OCI-LY7 (cell line): ENCODE data around the gene ARRDC3. TPM values are rescaled to one million over a fixed set of nuclear protein-coding genes. Genes with fewer than 3 reads are reported as not detected.

Experiments
- BruUV-seq: library from RNA; stranded (reverse); fragments of 400-500 nt; replicated peaks from 2 replicates; lab custom pipeline; 2021; lab: Mats Ljungman, UMichigan
- CTCF ChIA-PET: fragments of 300-600 bp; sonication (Branson Sonifier 250); formaldehyde crosslinking; loops from one replicate; lab custom pipeline; 2022; ENCODE audit warnings: antibody characterized with exemption; ENCODE audit not compliant: unreplicated experiment; lab: Charles Lee
- POLR2A ChIA-PET: fragments of 300-600 bp; sonication (Branson Sonifier 250); formaldehyde crosslinking; loops from one replicate; lab custom pipeline; 2022; ENCODE audit warnings: antibody characterized with exemption; lab: Charles Lee
- DNase-seq: peaks from one replicate; pipeline ENCODE4 v3.0.0-alpha.2; 2015; ENCODE audit warnings: low spot score
- H2AFZ ChIP-seq: fragments of 200-600 bp; sonication (generic), shearing (Covaris generic); 2 replicates; pipeline ENCODE4 v1.6.1; 2014; ENCODE audit warnings: mild to moderate bottlenecking, antibody characterized with exemption, low read length, moderate library complexity
- H3K27ac ChIP-seq: fragments of 200-600 bp; sonication (generic); 2 replicates; pipeline ENCODE4 v1.5.1; 2014; ENCODE audit warnings: mixed run types, low read depth, mild to moderate bottlenecking, moderate library complexity, low read length, inconsistent platforms; ENCODE audit not compliant: poor library complexity, severe bottlenecking
- H3K36me3 ChIP-seq: fragments of 200-600 bp; sonication (generic); 2 replicates; pipeline ENCODE4 v1.6.1; 2014; ENCODE audit warnings: mild to moderate bottlenecking, antibody characterized with exemption, low read length, moderate library complexity, mixed read lengths; ENCODE audit not compliant: insufficient read depth
- H3K4me1 ChIP-seq: fragments of 200-600 bp; sonication (generic); 2 replicates; pipeline ENCODE4 v1.5.1; 2014; ENCODE audit warnings: mild to moderate bottlenecking, low read length; ENCODE audit not compliant: insufficient read depth, poor library complexity, severe bottlenecking
- H3K4me2 ChIP-seq: fragments of 200-600 bp; sonication (generic); 2 replicates; pipeline ENCODE4 v1.6.1; 2014; ENCODE audit warnings: mild to moderate bottlenecking, low read length
- H3K4me3 ChIP-seq: fragments of 200-600 bp; sonication (generic); 2 replicates; pipeline ENCODE4 v1.5.1; 2014; ENCODE audit warnings: mild to moderate bottlenecking, low read depth, low read length; ENCODE audit not compliant: poor library complexity, severe bottlenecking
- H3K79me2 ChIP-seq: fragments of 200-600 bp; sonication (generic); 2 replicates; pipeline ENCODE4 v1.6.1; 2016; ENCODE audit warnings: low read depth, mild to moderate bottlenecking, low read length, moderate library complexity, mixed read lengths; ENCODE audit not compliant: insufficient read depth
- H3K9me2 ChIP-seq: fragments of 200-600 bp; sonication (generic); 2 replicates; pipeline ENCODE4 v1.6.1; 2016; ENCODE audit warnings: mild to moderate bottlenecking, low read length, mixed read lengths; ENCODE audit not compliant: insufficient read depth
- H3K9me3 ChIP-seq: fragments of 200-600 bp; sonication (generic); 2 replicates; pipeline ENCODE4 v1.6.1; 2014; ENCODE audit warnings: mild to moderate bottlenecking, mixed run types, low read length, mixed read lengths
- H4K20me1 ChIP-seq: fragments of 200-600 bp; sonication (generic); 2 replicates; pipeline ENCODE4 v1.6.1; 2014; ENCODE audit warnings: mild to moderate bottlenecking, antibody characterized with exemption, low read length, moderate library complexity, mixed read lengths; ENCODE audit not compliant: insufficient read depth
- EZH2phosphoT487 ChIP-seq: fragments of 200-600 bp; sonication (generic); IDR thresholded peaks from 2 replicates; pipeline ENCODE4 v1.6.1; 2018; ENCODE audit warnings: low read depth, borderline replicate concordance, mild to moderate bottlenecking, mixed run types, antibody characterized with exemption, low read length, moderate library complexity, mixed read lengths
- intact Hi-C: fragments of 100-400 bp; cut with micrococcal nuclease; formaldehyde crosslinking; loops from one replicate; pipeline ENCODE4 v1.10.0; 2022; ENCODE audit not compliant: unreplicated experiment
- total RNA-seq, 2 experiments: library from RNA; depleted of rRNA in 1 of 2; stranded (reverse); fragments of >200 nt in 1 of 2; shearing (Covaris generic) in 1 of 2; gene quantifications; 2 replicates each; pipeline ENCODE4 v1.2.3, GENCODE V29; 2014 to 2022
- TF ChIP-seq, protein P1 (sequence below): fragments of 200-600 bp; sonication (generic); conservative IDR thresholded peaks from 2 replicates; pipeline ENCODE4 v1.5.1; 2014; ENCODE audit warnings: mild to moderate bottlenecking, antibody characterized with exemption, low read length, moderate library complexity, mixed read lengths

The ARRDC3 gene
- total RNA-seq, 2 experiments from 2014 or later, result 30.0 to 30.6 TPM

- H3K4me3 ChIP-seq, result no peak overlapping the region
- no peak overlapping the region for H3K4me2 ChIP-seq
- no TSS peak for BruUV-seq
- DNase-seq, result no peak
- no peaks in the 10 kb centered on the region for H3K9me3 ChIP-seq
- H3K27ac ChIP-seq, result no peak overlapping the region
- ChIA-PET POLR2A (interaction anchor here (0.6 to 1.5 kb wide), 11 partner anchors 9 to 461 kb away, joined by 3 to 10 read pairs (median 4); no protein-coding TSS in a partner anchor), CTCF (interaction anchor here (1.4 kb wide), 1 partner anchor 56 kb away, joined by 3 read pairs; no protein-coding TSS in a partner anchor)
- TF ChIP-seq, protein P1, sequence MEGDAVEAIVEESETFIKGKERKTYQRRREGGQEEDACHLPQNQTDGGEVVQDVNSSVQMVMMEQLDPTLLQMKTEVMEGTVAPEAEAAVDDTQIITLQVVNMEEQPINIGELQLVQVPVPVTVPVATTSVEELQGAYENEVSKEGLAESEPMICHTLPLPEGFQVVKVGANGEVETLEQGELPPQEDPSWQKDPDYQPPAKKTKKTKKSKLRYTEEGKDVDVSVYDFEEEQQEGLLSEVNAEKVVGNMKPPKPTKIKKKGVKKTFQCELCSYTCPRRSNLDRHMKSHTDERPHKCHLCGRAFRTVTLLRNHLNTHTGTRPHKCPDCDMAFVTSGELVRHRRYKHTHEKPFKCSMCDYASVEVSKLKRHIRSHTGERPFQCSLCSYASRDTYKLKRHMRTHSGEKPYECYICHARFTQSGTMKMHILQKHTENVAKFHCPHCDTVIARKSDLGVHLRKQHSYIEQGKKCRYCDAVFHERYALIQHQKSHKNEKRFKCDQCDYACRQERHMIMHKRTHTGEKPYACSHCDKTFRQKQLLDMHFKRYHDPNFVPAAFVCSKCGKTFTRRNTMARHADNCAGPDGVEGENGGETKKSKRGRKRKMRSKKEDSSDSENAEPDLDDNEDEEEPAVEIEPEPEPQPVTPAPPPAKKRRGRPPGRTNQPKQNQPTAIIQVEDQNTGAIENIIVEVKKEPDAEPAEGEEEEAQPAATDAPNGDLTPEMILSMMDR, result no peak
- no peak for TF ChIP-seq EZH2phosphoT487
- no peak overlapping the region for H2AFZ ChIP-seq
- H4K20me1 ChIP-seq, result peaks cover 5% of the 10 kb centered on the region; the same call in 1 of the 2 replicates
- intact Hi-C loops, result loop anchor here (2.0 to 10.0 kb wide), 3 partner anchors 317 to 546 kb away; no protein-coding TSS in a partner anchor
- no peaks in the 10 kb centered on the region for H3K79me2 ChIP-seq
- no peaks in the 10 kb centered on the region for H3K9me2 ChIP-seq
- no peaks in the 10 kb centered on the region for H3K4me1 ChIP-seq
- no peaks in the 10 kb centered on the region for H3K36me3 ChIP-seq
These were observed 35.0 kb upstream of the ARRDC3 start for GRCh38 chr5:91418158-91418557.

- BruUV-seq, result no TSS peak
- no peak overlapping the region for H2AFZ ChIP-seq
- no peak for TF ChIP-seq EZH2phosphoT487
- TF ChIP-seq, protein P1, result no peak
- H3K79me2 ChIP-seq, result no peaks in the 10 kb centered on the region
- no peaks in the 10 kb centered on the region for H3K9me3 ChIP-seq
- DNase-seq, result no peak
- no peaks in the 10 kb centered on the region for H3K4me1 ChIP-seq
- ChIA-PET CTCF (interaction anchor here (1.4 kb wide), 1 partner anchor 55 kb away, joined by 3 read pairs; no protein-coding TSS in a partner anchor), POLR2A (interaction anchor here (0.7 to 1.2 kb wide), 6 partner anchors 12 to 329 kb away, joined by 3 to 10 read pairs (median 4); no protein-coding TSS in a partner anchor)
- H3K4me3 ChIP-seq, result no peak overlapping the region
- intact Hi-C loops, result loop anchor here (5.0 to 10.0 kb wide), 2 partner anchors 482 to 545 kb away; no protein-coding TSS in a partner anchor
- no peaks in the 10 kb centered on the region for H3K36me3 ChIP-seq
- H3K4me2 ChIP-seq, result no peak overlapping the region
- H3K27ac ChIP-seq, result no peak overlapping the region
- H3K9me2 ChIP-seq, result no peaks in the 10 kb centered on the region
- H4K20me1 ChIP-seq, result peaks cover 5% of the 10 kb centered on the region; the same call in 1 of the 2 replicates
These were observed 34.1 kb upstream of the ARRDC3 start for GRCh38 chr5:91417219-91417618.

GRCh38 chr5:91416491-91416890 is 33.4 kb upstream of the ARRDC3 start:
- H3K9me2 ChIP-seq, result no peaks in the 10 kb centered on the region
- no peaks in the 10 kb centered on the region for H3K9me3 ChIP-seq
- DNase-seq, result no peak
- no peak overlapping the region for H3K4me3 ChIP-seq
- H3K36me3 ChIP-seq, result no peaks in the 10 kb centered on the region
- intact Hi-C loops, result loop anchor here (5.0 to 10.0 kb wide), 2 partner anchors 482 to 544 kb away; no protein-coding TSS in a partner anchor
- peaks cover 5% of the 10 kb centered on the region; the same call in 1 of the 2 replicates for H4K20me1 ChIP-seq
- no peak overlapping the region for H2AFZ ChIP-seq
- no peak overlapping the region for H3K4me2 ChIP-seq
- no peak overlapping the region for H3K27ac ChIP-seq
- BruUV-seq, result no TSS peak
- no peaks in the 10 kb centered on the region for H3K4me1 ChIP-seq
- CTCF ChIA-PET, result no interaction called here
- no peaks in the 10 kb centered on the region for H3K79me2 ChIP-seq
- POLR2A ChIA-PET, result interaction anchor here (1.0 kb wide), 1 partner anchor 32 kb away, joined by 3 read pairs; no protein-coding TSS in a partner anchor
- TF ChIP-seq, protein P1, result no peak
- no peak for TF ChIP-seq EZH2phosphoT487
